ENCODE data around the gene GPR22.

Gene GPR22

GRCh38 chr7:107463139-107464078 lies 6.4 kb upstream of the GPR22 start:
- Histone ChIP-seq H3K27ac (no peak overlapping the region), H3K27me3 (ENCODE audit: control insufficient read depth, insufficient read depth, low read length) (no peaks in the 10 kb centered on the region), H3K9me3 (ENCODE audit: control insufficient read depth, low read length) (no peaks in the 10 kb centered on the region), H3K4me1 (no peaks in the 10 kb centered on the region), H3K4me3 (ENCODE audit: low read depth, low read length) (no peak overlapping the region), H3K9ac (no peak overlapping the region), H3K36me3 (ENCODE audit: control insufficient read depth, insufficient read depth, low read length) (no peaks in the 10 kb centered on the region), H3K4me2 (ENCODE audit: low read length) (no peak overlapping the region), H3K79me2 (no peaks in the 10 kb centered on the region), H2AFZ (no peak overlapping the region)
- peak; percentile 73 for TF ChIP-seq CTCF (IDR thresholded peaks at IDR 0.05)

GRCh38 chr7:107464666-107465226 lies 5.1 kb upstream of the GPR22 start:
- H3K79me2 ChIP-seq, result no peaks in the 10 kb centered on the region
- no peak overlapping the region for H3K4me2 ChIP-seq (ENCODE audit: low read length)
- H2AFZ ChIP-seq, result no peak overlapping the region
- no peak for TF ChIP-seq CTCF (IDR thresholded peaks at IDR 0.05)
- no peak overlapping the region for H3K4me3 ChIP-seq (ENCODE audit: low read depth, low read length)
- H3K4me1 ChIP-seq, result no peaks in the 10 kb centered on the region
- no peak overlapping the region for H3K27ac ChIP-seq
- H3K9me3 ChIP-seq (ENCODE audit: control insufficient read depth, low read length), result no peaks in the 10 kb centered on the region
- H3K9ac ChIP-seq, result no peak overlapping the region
- H3K36me3 ChIP-seq (ENCODE audit: control insufficient read depth, insufficient read depth, low read length), result no peaks in the 10 kb centered on the region
- H3K27me3 ChIP-seq (ENCODE audit: control insufficient read depth, insufficient read depth, low read length), result no peaks in the 10 kb centered on the region

GRCh38 chr7:107467972-107468371 lies 1.9 kb upstream of the GPR22 start:
- Histone ChIP-seq H3K9me3 (ENCODE audit: control insufficient read depth, low read length) (no peaks in the 10 kb centered on the region), H3K27ac (no peak overlapping the region), H3K79me2 (no peaks in the 10 kb centered on the region), H3K36me3 (ENCODE audit: control insufficient read depth, insufficient read depth, low read length) (no peaks in the 10 kb centered on the region), H3K27me3 (ENCODE audit: control insufficient read depth, insufficient read depth, low read length) (no peaks in the 10 kb centered on the region), H2AFZ (no peak overlapping the region), H3K9ac (no peak overlapping the region), H3K4me2 (ENCODE audit: low read length) (no peak overlapping the region), H3K4me1 (no peaks in the 10 kb centered on the region), H3K4me3 (ENCODE audit: low read depth, low read length) (no peak overlapping the region)
- no peak for TF ChIP-seq CTCF (IDR thresholded peaks at IDR 0.05)

- no peaks in the 10 kb centered on the region for H3K79me2 ChIP-seq
- no peaks in the 10 kb centered on the region for H3K36me3 ChIP-seq (ENCODE audit: control insufficient read depth, insufficient read depth, low read length)
- H3K4me2 ChIP-seq (ENCODE audit: low read length), result no peak overlapping the region
- H3K9ac ChIP-seq, result no peak overlapping the region
- no peaks in the 10 kb centered on the region for H3K4me1 ChIP-seq
- H3K27me3 ChIP-seq (ENCODE audit: control insufficient read depth, insufficient read depth, low read length), result no peaks in the 10 kb centered on the region
- H3K9me3 ChIP-seq (ENCODE audit: control insufficient read depth, low read length), result no peaks in the 10 kb centered on the region
- H3K4me3 ChIP-seq (ENCODE audit: low read depth, low read length), result no peak overlapping the region
- no peak overlapping the region for H2AFZ ChIP-seq
- no peak overlapping the region for H3K27ac ChIP-seq
- TF ChIP-seq CTCF (IDR thresholded peaks at IDR 0.05), result no peak
These were observed 1.0 kb upstream of the GPR22 start for GRCh38 chr7:107468824-107469223.

Measured in parathyroid adenoma (tissue), 2 donors.